Stimulated activated CD4-positive, alpha-beta T cell treated with anti-CD3 and anti-CD28 coated beads, Interleukin-12 subunit alpha, Interleukin-12 subunit beta, amount 100 ng/mL, for 48 hours (primary cell): ENCODE data around the gene XYLT1.
A peak's percentile ranks its signal among the peaks of the same experiment; 100 is the strongest.

Experiments used
- DNase-seq, 3 donors: peaks; one replicate each; pipeline ENCODE4 v3.0.0-alpha.2; 2020; ENCODE audit warnings: low read depth in 2 of 3, low spot score in 1 of 3

Gene XYLT1

GRCh38 chr16:17294856-17295255 is 175.9 kb downstream of the XYLT1 start:
- no peak for DNase-seq

GRCh38 chr16:17293813-17294558 is 176.8 kb downstream of the XYLT1 start:
- DNase-seq, result no peak

- DNase-seq, result no peak
Observed at GRCh38 chr16:17291289-17291688, 179.5 kb downstream of the XYLT1 start.

- no peak for DNase-seq
Observed at GRCh38 chr16:17289674-17290635, 180.8 kb downstream of the XYLT1 start.

- no peak for DNase-seq
Observed at GRCh38 chr16:17289050-17289449, 181.7 kb downstream of the XYLT1 start.

- DNase-seq, result no peak
Observed at GRCh38 chr16:17287166-17287800, 183.5 kb downstream of the XYLT1 start.

- no peak for DNase-seq
Observed at GRCh38 chr16:17286443-17286842, 184.3 kb downstream of the XYLT1 start.

- DNase-seq, result no peak
Observed at GRCh38 chr16:17283016-17283415, 187.7 kb downstream of the XYLT1 start.

- DNase-seq, result no peak
Observed at GRCh38 chr16:17282247-17282646, 188.5 kb downstream of the XYLT1 start.

GRCh38 chr16:17281052-17281451 is 189.7 kb downstream of the XYLT1 start:
- no peak for DNase-seq

- no peak for DNase-seq
Observed at GRCh38 chr16:17278988-17279387, 191.8 kb downstream of the XYLT1 start.

GRCh38 chr16:17277981-17278381 is 192.8 kb downstream of the XYLT1 start:
- no peak for DNase-seq

GRCh38 chr16:17276610-17277009 is 194.2 kb downstream of the XYLT1 start:
- no peak for DNase-seq

GRCh38 chr16:17276010-17276530 is 194.7 kb downstream of the XYLT1 start:
- no peak for DNase-seq

GRCh38 chr16:17275076-17276009 is 195.4 kb downstream of the XYLT1 start:
- DNase-seq, result peak in 1 of 3 donors; percentile 10

- peak; percentile 13 to 34 (median 17) for DNase-seq
Observed at GRCh38 chr16:17273142-17273561, 197.6 kb downstream of the XYLT1 start.

- DNase-seq, result no peak
Observed at GRCh38 chr16:17272716-17273115, 198.0 kb downstream of the XYLT1 start.

GRCh38 chr16:17271687-17272086 is 199.1 kb downstream of the XYLT1 start:
- DNase-seq, result no peak

- DNase-seq, result no peak
Observed at GRCh38 chr16:17270683-17271109, 200.1 kb downstream of the XYLT1 start.

GRCh38 chr16:17270111-17270510 is 200.6 kb downstream of the XYLT1 start:
- DNase-seq, result no peak
